MM.1S (cell line): Measurements from ENCODE around the gene MFF.
"Not testable (repeated sequence)": the region's sequence is repeated elsewhere in the genome, so short reads cannot be mapped to it uniquely, and the experiment has no call there.

ENCODE experiments used
- DNase-seq: peaks from one replicate; pipeline ENCODE4 v3.0.0-alpha.2; 2015
- H2AFZ ChIP-seq: fragments of 300-600 bp; sonication (generic); 2 replicates; pipeline ENCODE4 v1.6.0; 2016; ENCODE audit warnings: antibody characterized with exemption, low read length
- H3F3A ChIP-seq: fragments of 300-600 bp; sonication (generic); 2 replicates; pipeline ENCODE4 v1.6.1; 2016; ENCODE audit warnings: mild to moderate bottlenecking, antibody characterized with exemption, low read length, moderate library complexity, mixed read lengths; ENCODE audit not compliant: insufficient read depth
- H3K27ac ChIP-seq: fragments of 300-600 bp; sonication (generic); 2 replicates; pipeline ENCODE4 v1.5.1; 2016; ENCODE audit warnings: mild to moderate bottlenecking, low read length
- H3K27me3 ChIP-seq: fragments of 300-600 bp; sonication (generic); replicated peaks from 2 replicates; pipeline ENCODE4 v1.6.0; 2016; ENCODE audit warnings: low read length; ENCODE audit not compliant: insufficient read depth
- H3K36me3 ChIP-seq: fragments of 300-600 bp; sonication (generic); replicated peaks from 2 replicates; pipeline ENCODE4 v1.6.1; 2016; ENCODE audit warnings: mild to moderate bottlenecking, low read length, mixed read lengths; ENCODE audit not compliant: insufficient read depth
- H3K4me1 ChIP-seq: fragments of 300-600 bp; sonication (generic); 2 replicates; pipeline ENCODE4 v1.6.1; 2016; ENCODE audit warnings: low read length, mixed read lengths
- H3K4me2 ChIP-seq: fragments of 300-600 bp; sonication (generic); 2 replicates; pipeline ENCODE4 v1.6.0; 2016; ENCODE audit warnings: low read depth, low read length
- H3K4me3 ChIP-seq: fragments of 300-600 bp; sonication (generic); 2 replicates; pipeline ENCODE4 v1.5.1; 2016; ENCODE audit warnings: low read length, mixed read lengths
- H3K79me2 ChIP-seq: fragments of 300-600 bp; sonication (generic); 2 replicates; pipeline ENCODE4 v1.6.1; 2016; ENCODE audit warnings: mixed run types, low read length, mixed read lengths
- H3K9ac ChIP-seq: fragments of 300-600 bp; sonication (generic); 2 replicates; pipeline ENCODE4 v1.6.1; 2016; ENCODE audit warnings: low read length, mixed read lengths
- H3K9me2 ChIP-seq: fragments of 300-600 bp; sonication (generic); replicated peaks from 2 replicates; pipeline ENCODE4 v1.6.1; 2016; ENCODE audit warnings: mild to moderate bottlenecking, low read length, mixed read lengths; ENCODE audit not compliant: insufficient read depth
- H3K9me3 ChIP-seq: fragments of 300-600 bp; sonication (generic); replicated peaks from 2 replicates; pipeline ENCODE4 v1.6.1; 2016; ENCODE audit warnings: mild to moderate bottlenecking, low read length, mixed read lengths; ENCODE audit not compliant: insufficient read depth
- H4K20me1 ChIP-seq: fragments of 300-600 bp; sonication (generic); 2 replicates; pipeline ENCODE4 v1.6.1; 2016; ENCODE audit warnings: mild to moderate bottlenecking, low read length, moderate library complexity, mixed read lengths; ENCODE audit not compliant: insufficient read depth
- CTCF ChIP-seq: fragments of 300-600 bp; sonication (generic); IDR thresholded peaks from 2 replicates; pipeline ENCODE4 v1.5.1; 2016; ENCODE audit warnings: antibody characterized with exemption, low read length, mixed read lengths
- EZH2 ChIP-seq: fragments of 300-600 bp; sonication (generic); optimal IDR thresholded peaks from 2 replicates; pipeline ENCODE3; 2017; ENCODE audit warnings: low read depth, mild to moderate bottlenecking, antibody characterized with exemption, low read length, mixed read lengths
- EZH2phosphoT487 ChIP-seq: fragments of 300-600 bp; sonication (generic); IDR thresholded peaks from 2 replicates; pipeline ENCODE4 v1.6.1; 2018; ENCODE audit warnings: antibody characterized with exemption, low read length

MFF gene

GRCh38 chr2:227360351-227360750 lies 35.3 kb downstream of the MFF start:
- no peaks in the 10 kb centered on the region for H3K9me2 ChIP-seq
- no peak overlapping the region for H3K4me3 ChIP-seq
- TF ChIP-seq CTCF (no peak), EZH2phosphoT487 (no peak), EZH2 (no peak)
- no peak overlapping the region for H3K9ac ChIP-seq
- H3K9me3 ChIP-seq, result no peaks in the 10 kb centered on the region
- no peaks in the 10 kb centered on the region for H3K4me1 ChIP-seq
- H4K20me1 ChIP-seq, result no peaks in the 10 kb centered on the region
- no peak overlapping the region for H3K27ac ChIP-seq
- H2AFZ ChIP-seq, result no peak overlapping the region
- DNase-seq, result no peak
- no peaks in the 10 kb centered on the region for H3K27me3 ChIP-seq
- H3F3A ChIP-seq, result no peaks in the 10 kb centered on the region
- no peak overlapping the region for H3K4me2 ChIP-seq
- no peaks in the 10 kb centered on the region for H3K79me2 ChIP-seq
- peaks cover 5% of the 10 kb centered on the region; the same call in 1 of the 2 replicates for H3K36me3 ChIP-seq

- TF ChIP-seq CTCF (peak; percentile 18), EZH2phosphoT487 (no peak)
- Histone ChIP-seq H3K9me3 (no peaks in the 10 kb centered on the region), H3F3A (no peaks in the 10 kb centered on the region), H3K4me2 (no peak overlapping the region), H3K9ac (no peak overlapping the region), H3K4me1 (no peaks in the 10 kb centered on the region), H4K20me1 (no peaks in the 10 kb centered on the region), H3K27me3 (no peaks in the 10 kb centered on the region), H3K27ac (no peak overlapping the region), H3K79me2 (no peaks in the 10 kb centered on the region), H3K4me3 (no peak overlapping the region), H2AFZ (no peak overlapping the region), H3K9me2 (no peaks in the 10 kb centered on the region), H3K36me3 (no peaks in the 10 kb centered on the region)
- no peak for DNase-seq
These were observed 38.7 kb downstream of the MFF start for GRCh38 chr2:227363756-227364155.

DNA sequence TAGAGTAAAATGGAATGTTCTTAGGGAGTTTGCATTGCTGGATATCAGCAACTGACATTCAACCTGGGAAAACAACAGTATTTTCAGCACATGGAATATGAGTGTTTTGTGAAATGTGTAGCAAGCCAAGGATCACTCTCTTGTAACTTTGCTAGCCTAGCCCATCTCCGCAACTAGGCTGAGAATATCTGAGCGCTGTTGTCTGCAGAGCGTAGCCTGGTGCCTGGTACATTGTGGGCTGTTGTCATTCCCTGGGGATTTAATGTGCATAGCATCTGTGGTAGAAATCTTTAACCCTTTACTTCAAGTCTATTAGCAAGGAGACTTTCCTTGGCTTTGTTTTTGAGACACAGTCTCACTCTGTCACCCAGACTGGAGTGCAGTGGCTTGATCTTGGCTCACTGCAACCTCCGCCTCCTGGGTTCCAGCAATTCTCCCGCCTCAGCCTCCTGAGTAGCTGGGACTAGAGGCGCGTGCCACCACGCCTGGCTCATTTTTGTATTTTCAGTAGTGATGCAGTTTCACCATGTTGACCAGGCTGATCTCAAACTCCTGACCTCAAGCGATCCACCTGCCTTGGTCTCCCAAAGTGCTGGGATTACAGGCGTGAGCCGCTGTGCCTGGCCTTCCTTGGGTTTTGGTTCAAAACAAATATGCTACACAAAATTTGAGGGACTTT lies 39.7 kb downstream of the MFF start:
- H3K27me3 ChIP-seq, H3K4me1 ChIP-seq, H2AFZ ChIP-seq, H3K4me2 ChIP-seq, H3K9me3 ChIP-seq, H3K9me2 ChIP-seq, H3K36me3 ChIP-seq, DNase-seq, H3K79me2 ChIP-seq, H3F3A ChIP-seq, H3K27ac ChIP-seq, H3K9ac ChIP-seq, H3K4me3 ChIP-seq, H4K20me1 ChIP-seq: not testable (repeated sequence)

GRCh38 chr2:227365833-227366232 lies 40.8 kb downstream of the MFF start:
- DNase-seq, result no peak
- H3F3A ChIP-seq, result no peaks in the 10 kb centered on the region
- H3K9ac ChIP-seq, result no peak overlapping the region
- TF ChIP-seq CTCF (no peak), EZH2phosphoT487 (no peak)
- H3K4me2 ChIP-seq, result no peak overlapping the region
- no peak overlapping the region for H3K27ac ChIP-seq
- H3K9me3 ChIP-seq, result no peaks in the 10 kb centered on the region
- H3K4me1 ChIP-seq, result no peaks in the 10 kb centered on the region
- H3K9me2 ChIP-seq, result no peaks in the 10 kb centered on the region
- H3K36me3 ChIP-seq, result no peaks in the 10 kb centered on the region
- H2AFZ ChIP-seq, result no peak overlapping the region
- no peaks in the 10 kb centered on the region for H3K27me3 ChIP-seq
- H3K79me2 ChIP-seq, result no peaks in the 10 kb centered on the region
- H3K4me3 ChIP-seq, result no peak overlapping the region
- no peaks in the 10 kb centered on the region for H4K20me1 ChIP-seq
